GM18867 (cell line): Measurements from ENCODE around the gene SKIC2.
A peak's percentile ranks its signal among the peaks of the same experiment; 100 is the strongest.
"Not testable (repeated sequence)": the region's sequence is repeated elsewhere in the genome, so short reads cannot be mapped to it uniquely, and the experiment has no call there.

Experiments used
- ATAC-seq: cut with Tn5 transposase; IDR thresholded peaks from one replicate; pipeline ENCODE4 v1.9.1; 2021; ENCODE audit warnings: mild to moderate bottlenecking, moderate library complexity; ENCODE audit not compliant: unreplicated experiment

Gene SKIC2

GRCh38 chr6:31968791-31969711 is 10.1 kb downstream of the SKIC2 start:
- ATAC-seq = no peak

- no peak for ATAC-seq
Observed at GRCh38 chr6:31969712-31970603, 11.0 kb downstream of the SKIC2 start.

- ATAC-seq = no peak
Observed at GRCh38 chr6:31970604-31971271, 11.8 kb downstream of the SKIC2 start.

- no peak for ATAC-seq
Observed at GRCh38 chr6:31971279-31971992, 12.5 kb downstream of the SKIC2 start.

- peak; percentile 87 for ATAC-seq
Observed at GRCh38 chr6:31971993-31972708, 13.2 kb downstream of the SKIC2 start, which contains the start of gene DXO. Gene DXO (minus strand): TSS chr6:31972138. CDS start chr6:31971675, 463 bp downstream.

GRCh38 chr6:31972709-31973350 is 13.9 kb downstream of the SKIC2 start:
- ATAC-seq = no peak

- not testable (repeated sequence) for ATAC-seq
Observed at GRCh38 chr6:31976065-31976464, 17.1 kb downstream of the SKIC2 start.

GRCh38 chr6:31977816-31978431 is 18.9 kb downstream of the SKIC2 start:
- ATAC-seq = no peak

GRCh38 chr6:31978831-31979230 is 19.9 kb downstream of the SKIC2 start:
- ATAC-seq = no peak

GRCh38 chr6:31979238-31979898 is 20.4 kb downstream of the SKIC2 start:
- no peak for ATAC-seq

GRCh38 chr6:31980195-31980876 is 21.4 kb downstream of the SKIC2 start:
- not testable (repeated sequence) for ATAC-seq

- not testable (repeated sequence) for ATAC-seq
Observed at GRCh38 chr6:31980998-31981397, 22.0 kb downstream of the SKIC2 start.

GRCh38 chr6:31981744-31982143 is 22.8 kb downstream of the SKIC2 start, which contains the start of gene C4A:
Gene C4A (plus strand): TSS chr6:31982057. CDS start chr6:31982108, 51 bp downstream.
- not testable (repeated sequence) for ATAC-seq

- ATAC-seq = not testable (repeated sequence)
Observed at GRCh38 chr6:31989363-31989762, 30.4 kb downstream of the SKIC2 start.

GRCh38 chr6:31994421-31994820 is 35.4 kb downstream of the SKIC2 start:
- not testable (repeated sequence) for ATAC-seq

GRCh38 chr6:31996385-31996784 is 37.4 kb downstream of the SKIC2 start:
- not testable (repeated sequence) for ATAC-seq

GRCh38 chr6:32002546-32003268 is 43.7 kb downstream of the SKIC2 start:
- ATAC-seq = not testable (repeated sequence)
